HepG2 (cell line): ENCODE data around the gene UNKL. TPM values are rescaled to one million over a fixed set of nuclear protein-coding genes. Genes with fewer than 3 reads are reported as not detected.
A peak's percentile ranks its signal among the peaks of the same experiment; 100 is the strongest.

Source experiments
- ARNT2 ChIP-seq: sonication (generic); formaldehyde crosslinking; IDR thresholded peaks from 2 replicates; pipeline ENCODE4 v1.8.0; 2022; ENCODE audit warnings: mild to moderate bottlenecking, low read depth, missing genetic modification reagents, moderate library complexity
- ATM ChIP-seq: fragments of 450-650 bp; IDR thresholded peaks from 2 replicates; pipeline ENCODE4 v1.7.1; 2017; ENCODE audit warnings: mild to moderate bottlenecking, borderline replicate concordance
- BORCS8-MEF2B ChIP-seq: sonication (generic); formaldehyde crosslinking; IDR thresholded peaks from 2 replicates; pipeline ENCODE4 v1.8.0; 2022; ENCODE audit warnings: mild to moderate bottlenecking, missing genetic modification reagents
- FOXC1 ChIP-seq: sonication (generic); formaldehyde crosslinking; IDR thresholded peaks from 2 replicates; pipeline ENCODE4 v1.8.0; 2022; ENCODE audit warnings: mild to moderate bottlenecking, missing genetic modification reagents, borderline replicate concordance
- FOXO4 ChIP-seq: sonication (generic); formaldehyde crosslinking; conservative IDR thresholded peaks from 2 replicates; pipeline ENCODE4 v1.8.1; 2023; ENCODE audit warnings: missing genetic modification reagents
- KLF16 ChIP-seq, 2 experiments: sonication (generic) in 1 of 2; formaldehyde crosslinking in 1 of 2; IDR thresholded peaks; 2 replicates each; pipeline versions ENCODE4 v1.6.1 to v1.8.0; 2016 to 2023; ENCODE audit warnings: missing genetic modification reagents in 2 of 2, missing compliant biosample characterization in 1 of 2
- KMT2A ChIP-seq: sonication (generic); formaldehyde crosslinking; IDR thresholded peaks from 2 replicates; pipeline ENCODE4 v1.4.0; 2020; ENCODE audit warnings: missing genetic modification reagents
- MTA1 ChIP-seq: sonication (generic); formaldehyde crosslinking; IDR thresholded peaks from 2 replicates; pipeline ENCODE4 v1.4.0; 2020; ENCODE audit warnings: missing genetic modification reagents, mild to moderate bottlenecking, borderline replicate concordance
- NONO ChIP-seq, 2 experiments: fragments of 450-650 bp in 1 of 2; sonication (generic) in 1 of 2; formaldehyde crosslinking in 1 of 2; IDR thresholded peaks in 1 of 2; conservative IDR thresholded peaks in 1 of 2; 2 replicates each; pipeline versions ENCODE4 v1.6.1 to v1.8.0; 2017 to 2022; ENCODE audit warnings: mild to moderate bottlenecking in 1 of 2, missing genetic modification reagents in 1 of 2, moderate library complexity in 1 of 2
- RBFOX2 ChIP-seq: fragments of 200-400 bp; formaldehyde crosslinking; IDR thresholded peaks from 2 replicates; pipeline ENCODE4 v1.6.1; 2017; ENCODE audit warnings: low read depth, mild to moderate bottlenecking, low read length
- REPIN1 ChIP-seq: sonication (generic); formaldehyde crosslinking; IDR thresholded peaks from 2 replicates; pipeline ENCODE4 v1.8.0; 2022; ENCODE audit warnings: missing genetic modification reagents, low read depth, mild to moderate bottlenecking, borderline replicate concordance
- THAP9 ChIP-seq: sonication (generic); formaldehyde crosslinking; IDR thresholded peaks from 2 replicates; pipeline ENCODE4; 2020; ENCODE audit warnings: missing genetic modification reagents, mild to moderate bottlenecking, borderline replicate concordance
- THRA ChIP-seq: sonication (generic); formaldehyde crosslinking; IDR thresholded peaks from 2 replicates; pipeline ENCODE4 v1.4.0; 2020; ENCODE audit warnings: missing genetic modification reagents, borderline replicate concordance
- ZBTB49 ChIP-seq: sonication (generic); formaldehyde crosslinking; IDR thresholded peaks from 2 replicates; pipeline ENCODE4 v1.4.0; 2020; ENCODE audit warnings: missing genetic modification reagents, borderline replicate concordance
- ZNF264 ChIP-seq: sonication (generic); formaldehyde crosslinking; IDR thresholded peaks from 2 replicates; pipeline ENCODE4 v1.4.0; 2020; ENCODE audit warnings: missing genetic modification reagents
- ZNF574 ChIP-seq: sonication (generic); formaldehyde crosslinking; IDR thresholded peaks from 2 replicates; pipeline ENCODE4 v1.4.0; 2020; ENCODE audit warnings: missing genetic modification reagents
- ZNF792 ChIP-seq: IDR thresholded peaks from 2 replicates; pipeline ENCODE4 v1.6.1; 2016
- polyA plus RNA-seq, 8 experiments: library from polyadenylated mRNA; depleted of rRNA in 3 of 8; stranded (reverse) in 7 of 8; unstranded in 1 of 8; fragments of >200 nt; fragmentation: Illumina TruSeq in 4 of 8; extraction: Trizol in 4 of 8; gene quantifications; 2 replicates each; pipeline versions ENCODE4 v1.2.1 to v1.2.3, GENCODE V29; 2011 to 2016; ENCODE audit warnings: low read depth in 4 of 8, missing spikeins in 1 of 8, mixed read lengths in 1 of 8; ENCODE audit not compliant: insufficient read depth in 1 of 8
- total RNA-seq, 5 experiments: library from RNA; depleted of rRNA; stranded (reverse); fragments of >200 nt; fragmentation: Illumina TruSeq; extraction: Trizol; gene quantifications; 2 replicates each; pipeline ENCODE4 v1.2.3, GENCODE V29; 2016; ENCODE audit warnings: low read depth in 1 of 5

The UNKL gene
- total and polyA plus RNA-seq, 2 of the 13 experiments (the other 11 are each of a cell fraction or from before 2014, with no cell fraction given) = 10.4 to 17.6 TPM

- TF ChIP-seq THRA (CRISPR knock-in tag) (peak; percentile 94; the same call in 1 of the 2 replicates), RBFOX2 (0 out of 2 replicates have a peak, but pooled peaks have one; percentile 48), FOXO4 (no peak), BORCS8-MEF2B (peak; percentile 43; the same call in 1 of the 2 replicates), ARNT2 (CRISPR knock-in tag) (peak; percentile 54; the same call in 1 of the 2 replicates), MTA1 (CRISPR knock-in tag) (peak; percentile 61; the same call in 1 of the 2 replicates), ZNF792 (CRISPR knock-in tag) (peak; percentile 35; the same call in 1 of the 2 replicates), ZNF574 (CRISPR knock-in tag) (peak; percentile 49), THAP9 (CRISPR knock-in tag) (no peak), FOXC1 (peak; percentile 59; the same call in 1 of the 2 replicates), KLF16 (CRISPR knock-in tag; IDR thresholded peaks at IDR 0.05) (peak in 1 of 2 experiments; percentile 61; a peak in 2 of 4 replicates), KMT2A (CRISPR knock-in tag) (peak; percentile 47; the same call in 1 of the 2 replicates), REPIN1 (peak; percentile 74; the same call in 1 of the 2 replicates), ZNF264 (CRISPR knock-in tag) (no peak), ATM (no peak), NONO (IDR thresholded peaks at IDR 0.05) (no peak), NONO (CRISPR knock-in tag; conservative IDR thresholded peaks at IDR 0.05) (0 out of 2 replicates have a peak, but pooled peaks have one; percentile 45), ZBTB49 (CRISPR knock-in tag) (no peak)
Measured at GRCh38 chr16:1378804-1379303, 35.6 kb downstream of the UNKL start (continued).
